ENCODE results near the gene TMEM108.

GRCh38 chr3:133049491-133049890 lies 11.3 kb downstream of the TMEM108 start:
- no peak for TF ChIP-seq CSDC2 (CRISPR knock-in tag; IDR thresholded peaks at IDR 0.05)
- TF ChIP-seq TCF4 (CRISPR knock-in tag; IDR thresholded peaks at IDR 0.05; ENCODE audit: borderline replicate concordance), result no peak
- no peak for TF ChIP-seq PPARA (CRISPR knock-in tag; IDR thresholded peaks at IDR 0.05; ENCODE audit: borderline replicate concordance)
- no peak for TF ChIP-seq RARB (CRISPR knock-in tag; IDR thresholded peaks at IDR 0.05)
- no peak for TF ChIP-seq GLIS3 (CRISPR knock-in tag; IDR thresholded peaks at IDR 0.05)
- TF ChIP-seq ZFP3 (CRISPR knock-in tag; IDR thresholded peaks at IDR 0.05), result no peak
- 0 out of 2 replicates have a peak, but pooled peaks have one; percentile 11 for TF ChIP-seq TOX (CRISPR knock-in tag; IDR thresholded peaks at IDR 0.05; ENCODE audit: borderline replicate concordance)
- TF ChIP-seq PATZ1 (CRISPR knock-in tag; IDR thresholded peaks at IDR 0.05; ENCODE audit: borderline replicate concordance), result no peak
- no peak for TF ChIP-seq ISL1 (CRISPR knock-in tag; IDR thresholded peaks at IDR 0.05)
- no peak for TF ChIP-seq ZNF565 (CRISPR knock-in tag; conservative IDR thresholded peaks at IDR 0.05; ENCODE audit: low read depth)
- no peak for TF ChIP-seq OSR1 (CRISPR knock-in tag; IDR thresholded peaks at IDR 0.05)
- TF ChIP-seq TSHZ2 (CRISPR knock-in tag; IDR thresholded peaks at IDR 0.05), result no peak
